Duodenal mucosa (tissue), 2 donors: ENCODE results near the gene CFAP97D1.

Experiments used
- H3K27ac ChIP-seq: one replicate; pipeline ENCODE4 v1.7.0; 2013; ENCODE audit warnings: low read depth, low read length
- H3K27me3 ChIP-seq, 2 donors: one replicate each; pipeline ENCODE4 v1.7.0; 2013; ENCODE audit warnings: low read length in 2 of 2, control low read depth in 1 of 2; ENCODE audit not compliant: insufficient read depth in 2 of 2, control insufficient read depth in 1 of 2
- H3K36me3 ChIP-seq, 2 donors: one replicate each; pipeline ENCODE4 v1.7.0; 2013; ENCODE audit warnings: low read length in 2 of 2, control low read depth in 1 of 2; ENCODE audit not compliant: insufficient read depth in 2 of 2, control insufficient read depth in 1 of 2
- H3K4me1 ChIP-seq, 2 donors: one replicate each; pipeline ENCODE4 v1.7.0; 2013; ENCODE audit warnings: low read length in 2 of 2, control low read depth in 1 of 2; ENCODE audit not compliant: insufficient read depth in 2 of 2, control insufficient read depth in 1 of 2
- H3K4me3 ChIP-seq, 2 donors: one replicate each; pipeline ENCODE4 v1.7.0; 2013; ENCODE audit warnings: low read length in 2 of 2, low read depth in 1 of 2
- H3K9ac ChIP-seq, 2 donors: one replicate each; pipeline ENCODE4 v1.7.0; 2013; ENCODE audit warnings: low read length in 2 of 2, low read depth in 1 of 2
- H3K9me3 ChIP-seq, 2 donors: one replicate each; pipeline ENCODE4 v1.7.0; 2013; ENCODE audit warnings: low read length in 2 of 2, control low read depth in 1 of 2; ENCODE audit not compliant: control insufficient read depth in 1 of 2

The CFAP97D1 gene

GRCh38 chr17:43766413-43767052 is 13.7 kb upstream of the CFAP97D1 start:
- Histone ChIP-seq H3K4me3 (no peak overlapping the region), H3K27me3 (no peaks in the 10 kb centered on the region), H3K27ac (no peak overlapping the region), H3K4me1 (peaks cover 0 to 7% of the 10 kb centered on the region in 2 donors), H3K9me3 (no peaks in the 10 kb centered on the region), H3K36me3 (peaks cover 17 to 38% of the 10 kb centered on the region in 2 donors), H3K9ac (no peak overlapping the region)

- H3K36me3 ChIP-seq, result peaks cover 18 to 43% of the 10 kb centered on the region in 2 donors
- H3K9me3 ChIP-seq, result no peaks in the 10 kb centered on the region
- no peaks in the 10 kb centered on the region for H3K27me3 ChIP-seq
- H3K4me1 ChIP-seq, result peaks cover 0 to 8% of the 10 kb centered on the region in 2 donors
- no peak overlapping the region for H3K9ac ChIP-seq
- no peak overlapping the region for H3K27ac ChIP-seq
- H3K4me3 ChIP-seq, result no peak overlapping the region
These were observed 13.1 kb upstream of the CFAP97D1 start for GRCh38 chr17:43767053-43767712.

DNA sequence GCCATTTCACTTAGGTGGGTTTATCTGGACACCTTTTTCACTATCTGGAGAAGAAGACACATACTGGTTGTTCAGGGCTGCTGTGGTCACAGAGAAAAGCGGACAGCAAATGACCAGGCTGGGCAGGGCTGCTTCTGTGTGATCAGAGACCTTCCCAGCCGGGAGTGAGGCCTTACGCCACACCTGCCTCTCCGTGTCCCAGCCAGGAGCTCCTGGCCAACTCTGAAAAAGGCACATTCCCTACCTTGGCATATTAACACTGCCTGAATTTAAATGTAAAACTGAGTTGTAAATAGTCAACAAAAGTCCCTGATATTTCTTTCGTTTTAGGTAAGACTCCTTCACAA is 12.5 kb upstream of the CFAP97D1 start:
- Histone ChIP-seq H3K9me3 (no peaks in the 10 kb centered on the region), H3K27ac (no peak overlapping the region), H3K27me3 (no peaks in the 10 kb centered on the region), H3K9ac (no peak overlapping the region), H3K4me1 (peaks cover 5 to 13% of the 10 kb centered on the region in 2 donors), H3K36me3 (peaks cover 23 to 48% of the 10 kb centered on the region in 2 donors), H3K4me3 (no peak overlapping the region)

DNA sequence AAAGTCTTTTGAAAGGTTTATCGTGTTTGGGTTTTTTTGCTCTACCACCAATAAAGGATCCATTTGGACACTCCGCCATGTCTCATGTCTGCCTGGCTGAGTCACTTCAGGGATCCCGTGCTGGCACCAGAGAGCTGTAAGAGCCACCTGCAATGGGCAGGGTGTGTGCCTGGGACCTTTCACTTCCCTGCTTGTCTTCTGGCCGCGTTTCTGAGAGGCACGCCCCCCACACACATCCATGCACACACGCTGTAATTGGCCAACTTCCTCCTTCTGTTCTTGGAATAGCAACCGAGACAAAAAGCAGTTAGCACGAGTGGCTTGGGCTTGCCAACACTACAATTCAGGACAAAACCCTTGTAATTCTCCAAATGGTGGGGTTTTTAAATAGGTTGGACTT is 11.9 kb upstream of the CFAP97D1 start:
- Histone ChIP-seq H3K4me3 (no peak overlapping the region), H3K9me3 (no peaks in the 10 kb centered on the region), H3K27me3 (no peaks in the 10 kb centered on the region), H3K36me3 (peaks cover 29 to 55% of the 10 kb centered on the region in 2 donors), H3K9ac (no peak overlapping the region), H3K27ac (no peak overlapping the region), H3K4me1 (peaks cover 8 to 16% of the 10 kb centered on the region in 2 donors)

DNA sequence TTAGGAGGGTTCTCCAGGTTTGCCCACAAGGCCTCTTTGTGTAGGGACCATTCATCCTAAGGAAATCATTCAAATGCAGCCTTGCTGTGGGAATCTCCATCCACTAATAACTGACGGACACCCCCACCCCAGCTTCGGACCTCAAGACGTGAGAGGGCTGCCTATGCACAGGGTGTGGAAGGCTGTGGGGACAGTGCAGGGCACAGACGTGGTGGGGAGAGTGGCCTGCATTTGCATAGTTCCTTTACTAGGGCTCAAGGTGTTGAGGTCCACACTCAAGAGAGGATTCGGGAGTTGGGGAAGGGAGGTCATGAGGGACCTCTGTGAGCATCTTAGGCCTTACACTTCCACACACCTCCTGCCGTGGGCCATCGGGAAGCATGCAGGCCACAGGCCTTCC is 11.3 kb upstream of the CFAP97D1 start:
- peaks cover 30 to 60% of the 10 kb centered on the region in 2 donors for H3K36me3 ChIP-seq
- no peak overlapping the region for H3K27ac ChIP-seq
- H3K4me3 ChIP-seq, result no peak overlapping the region
- H3K27me3 ChIP-seq, result no peaks in the 10 kb centered on the region
- no peak overlapping the region for H3K9ac ChIP-seq
- H3K4me1 ChIP-seq, result peaks cover 8 to 16% of the 10 kb centered on the region in 2 donors
- no peaks in the 10 kb centered on the region for H3K9me3 ChIP-seq

GRCh38 chr17:43769426-43769825 is 10.8 kb upstream of the CFAP97D1 start:
- H3K27ac ChIP-seq, result no peak overlapping the region
- peaks cover 35 to 65% of the 10 kb centered on the region in 2 donors for H3K36me3 ChIP-seq
- no peaks in the 10 kb centered on the region for H3K9me3 ChIP-seq
- no peaks in the 10 kb centered on the region for H3K27me3 ChIP-seq
- no peak overlapping the region for H3K9ac ChIP-seq
- H3K4me1 ChIP-seq, result peaks cover 8 to 16% of the 10 kb centered on the region in 2 donors
- H3K4me3 ChIP-seq, result no peak overlapping the region

GRCh38 chr17:43769859-43770258 is 10.4 kb upstream of the CFAP97D1 start:
- Histone ChIP-seq H3K36me3 (peaks cover 36 to 69% of the 10 kb centered on the region in 2 donors), H3K9me3 (no peaks in the 10 kb centered on the region), H3K27me3 (no peaks in the 10 kb centered on the region), H3K27ac (no peak overlapping the region), H3K9ac (no peak overlapping the region), H3K4me1 (peaks cover 8 to 16% of the 10 kb centered on the region in 2 donors), H3K4me3 (no peak overlapping the region)

DNA sequence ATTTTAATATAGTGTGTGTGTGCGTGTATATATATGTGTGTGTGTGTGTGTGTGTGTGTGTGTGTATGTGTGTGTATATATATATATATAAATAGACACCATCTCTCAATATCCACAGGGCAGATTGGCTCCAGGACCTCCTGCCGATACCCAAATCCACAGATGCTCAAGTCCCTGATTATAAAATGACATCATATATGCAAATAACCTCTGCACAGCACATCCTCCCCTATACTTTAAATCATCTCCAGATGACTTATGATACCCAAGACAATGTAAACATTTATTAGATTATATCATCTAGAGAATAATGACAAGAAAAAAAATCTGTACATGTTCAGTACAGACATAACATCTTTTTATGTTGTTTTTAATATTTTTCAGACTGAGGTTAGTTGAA is 9.3 kb upstream of the CFAP97D1 start:
- H3K27me3 ChIP-seq, result no peaks in the 10 kb centered on the region
- no peaks in the 10 kb centered on the region for H3K9me3 ChIP-seq
- peaks cover 8 to 16% of the 10 kb centered on the region in 2 donors for H3K4me1 ChIP-seq
- H3K36me3 ChIP-seq, result peaks cover 36 to 73% of the 10 kb centered on the region in 2 donors
- no peak overlapping the region for H3K9ac ChIP-seq
- no peak overlapping the region for H3K27ac ChIP-seq
- no peak overlapping the region for H3K4me3 ChIP-seq

DNA sequence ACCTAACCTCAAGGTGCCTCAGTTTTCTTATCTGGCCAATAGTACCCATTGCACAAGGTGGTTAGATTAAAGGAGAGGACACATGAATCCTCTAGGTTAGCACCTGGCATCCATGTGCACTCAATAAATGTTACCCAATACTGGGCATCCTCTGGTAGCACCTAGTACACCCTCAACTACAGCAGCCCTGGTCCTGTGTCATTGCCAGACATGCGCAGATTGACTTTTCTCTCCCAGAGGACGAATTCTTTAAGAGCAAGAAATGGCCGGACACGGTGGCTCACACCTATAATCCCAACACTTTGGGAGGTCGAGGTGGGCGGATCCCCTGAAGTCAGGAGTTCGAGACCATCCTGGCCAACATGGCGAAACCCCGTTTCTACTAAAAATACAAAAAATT is 8.8 kb upstream of the CFAP97D1 start:
- Histone ChIP-seq H3K36me3 (peaks cover 36 to 74% of the 10 kb centered on the region in 2 donors), H3K27me3 (no peaks in the 10 kb centered on the region), H3K27ac (no peak overlapping the region), H3K4me1 (peaks cover 8 to 16% of the 10 kb centered on the region in 2 donors), H3K9me3 (no peaks in the 10 kb centered on the region), H3K4me3 (no peak overlapping the region), H3K9ac (no peak overlapping the region)

DNA sequence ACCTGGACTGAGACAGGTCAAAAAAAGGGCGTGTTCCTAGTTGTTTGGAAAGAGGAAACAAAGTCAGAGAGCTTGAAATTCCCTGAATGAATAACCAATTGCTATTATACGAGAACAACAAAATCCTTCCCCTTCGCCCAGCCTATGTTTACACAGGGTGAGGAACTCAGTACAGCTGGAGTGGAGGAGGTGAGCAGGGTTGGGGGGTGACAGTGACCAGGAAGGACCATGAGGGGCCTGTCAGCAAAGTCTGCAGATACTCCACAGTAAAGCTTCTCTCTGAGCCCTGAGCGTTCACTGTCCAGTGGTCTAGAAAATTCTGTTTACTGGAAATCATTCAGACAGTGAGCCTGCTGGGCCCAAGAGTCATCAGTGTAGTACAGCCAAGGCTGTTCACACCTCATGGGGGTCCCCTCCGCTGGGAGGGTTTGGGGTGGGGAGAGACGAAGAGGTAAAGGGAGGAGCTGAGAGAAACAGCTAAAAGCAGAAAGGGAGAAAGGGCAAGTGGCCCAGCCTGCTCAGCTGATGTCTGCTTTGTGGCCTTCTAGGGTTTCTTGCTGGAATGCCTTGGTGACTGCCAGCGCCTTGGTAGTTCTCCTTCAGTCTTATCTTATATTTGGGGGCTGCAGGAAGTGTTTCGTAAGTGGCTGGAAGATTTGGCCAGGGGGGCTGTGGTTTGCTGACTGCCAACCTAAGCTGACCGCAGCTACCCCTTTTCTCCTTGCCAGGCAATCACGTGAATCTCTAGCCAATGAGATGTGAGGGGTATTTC is 7.2 kb upstream of the CFAP97D1 start:
- Histone ChIP-seq H3K4me1 (peaks cover 8 to 21% of the 10 kb centered on the region in 2 donors), H3K9me3 (no peaks in the 10 kb centered on the region), H3K4me3 (no peak overlapping the region), H3K27ac (no peak overlapping the region), H3K36me3 (peaks cover 36 to 69% of the 10 kb centered on the region in 2 donors), H3K9ac (no peak overlapping the region), H3K27me3 (no peaks in the 10 kb centered on the region)
